GM21737 (cell line): ENCODE measurements around the gene ZNFX1.

Experiments used
- ATAC-seq: cut with Tn5 transposase; IDR thresholded peaks from one replicate; pipeline ENCODE4 v1.9.1; 2021; ENCODE audit warnings: mild to moderate bottlenecking, moderate library complexity; ENCODE audit not compliant: unreplicated experiment

Gene ZNFX1

DNA sequence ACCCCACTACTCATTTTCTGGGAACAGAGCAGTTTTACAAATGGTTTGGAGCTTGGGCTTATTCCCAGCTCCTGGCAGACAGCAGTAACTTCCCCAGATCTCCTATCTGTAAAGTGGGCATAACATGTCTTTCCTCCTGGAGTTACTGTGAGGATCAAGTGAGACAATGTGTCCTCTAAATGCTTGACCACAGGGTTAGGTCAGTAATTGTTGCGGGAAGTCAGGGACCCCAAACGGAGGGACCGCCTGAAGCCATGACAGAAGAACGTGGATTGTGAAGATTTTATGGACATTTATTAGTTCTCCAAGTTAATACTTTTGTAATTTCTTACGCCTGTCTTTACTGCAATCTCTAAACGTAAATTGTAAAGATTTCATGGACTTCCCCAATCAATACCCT, 15.3 kb upstream of the ZNFX1 start:
- no peak for ATAC-seq

DNA sequence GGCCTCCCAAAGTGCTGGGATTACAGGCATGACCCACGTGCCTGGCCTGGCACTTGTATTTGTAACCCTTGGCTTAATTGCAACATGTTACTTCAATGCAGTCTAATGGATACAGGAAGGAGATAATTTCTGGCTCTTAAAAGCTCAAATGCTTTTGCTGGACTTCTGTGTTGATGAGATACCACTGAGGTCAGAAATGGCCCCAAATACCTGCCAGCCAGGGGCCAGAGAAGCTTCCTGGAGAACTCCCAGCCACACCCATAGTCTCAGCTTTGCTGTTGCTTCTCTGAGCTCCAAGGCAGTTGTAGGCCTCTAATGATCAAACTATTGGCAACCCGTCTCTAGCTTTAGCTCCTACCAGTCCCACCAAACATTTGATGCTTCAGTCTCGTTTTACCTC, 14.2 kb upstream of the ZNFX1 start:
- ATAC-seq: no peak

DNA sequence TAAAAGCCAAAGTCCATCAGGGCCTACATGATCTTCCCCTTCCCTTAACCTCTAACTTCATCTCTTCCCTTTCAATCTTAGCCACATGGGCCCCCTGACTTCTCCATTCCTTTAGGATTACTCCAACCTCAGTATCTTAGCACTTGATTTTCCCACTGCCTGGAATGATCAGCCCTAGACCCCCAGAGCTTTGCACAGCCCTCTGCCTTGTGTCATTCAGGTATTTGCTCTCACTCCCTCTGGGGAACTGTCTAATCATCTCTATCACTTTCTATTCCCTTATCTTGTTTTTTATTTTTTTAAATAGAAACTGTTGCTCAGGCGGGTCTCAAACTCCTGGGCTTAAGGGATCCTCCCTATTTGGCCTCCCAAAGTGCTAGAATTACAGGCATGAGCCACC, 13.3 kb upstream of the ZNFX1 start:
- ATAC-seq: no peak

DNA sequence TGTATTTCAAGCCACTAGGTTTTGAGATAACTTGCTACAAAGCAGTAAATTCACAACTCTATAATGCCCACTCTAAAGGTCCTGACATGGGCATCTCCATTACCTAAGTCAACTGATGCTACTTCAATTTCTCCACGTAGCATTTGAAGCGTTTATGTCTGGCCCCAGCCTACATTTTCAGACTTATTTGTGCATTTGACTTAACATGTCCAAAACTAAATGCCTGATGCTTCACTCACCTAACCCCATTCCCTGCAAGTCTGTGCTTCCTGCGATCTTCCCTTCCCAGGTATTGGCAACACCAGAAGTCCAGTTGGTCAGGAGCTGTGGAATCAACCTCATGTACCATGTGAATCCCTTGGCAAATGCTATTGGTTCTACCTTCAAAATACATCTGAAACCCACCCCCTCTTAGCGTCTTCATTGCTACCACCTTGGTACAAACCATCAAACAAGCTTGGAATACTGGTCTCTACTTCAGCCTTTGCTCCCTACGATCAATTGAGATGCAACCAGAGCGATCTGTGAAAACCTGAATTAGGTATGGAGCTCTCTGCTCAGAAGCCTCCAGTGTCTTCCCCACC, 12.8 kb upstream of the ZNFX1 start:
- ATAC-seq: no peak

DNA sequence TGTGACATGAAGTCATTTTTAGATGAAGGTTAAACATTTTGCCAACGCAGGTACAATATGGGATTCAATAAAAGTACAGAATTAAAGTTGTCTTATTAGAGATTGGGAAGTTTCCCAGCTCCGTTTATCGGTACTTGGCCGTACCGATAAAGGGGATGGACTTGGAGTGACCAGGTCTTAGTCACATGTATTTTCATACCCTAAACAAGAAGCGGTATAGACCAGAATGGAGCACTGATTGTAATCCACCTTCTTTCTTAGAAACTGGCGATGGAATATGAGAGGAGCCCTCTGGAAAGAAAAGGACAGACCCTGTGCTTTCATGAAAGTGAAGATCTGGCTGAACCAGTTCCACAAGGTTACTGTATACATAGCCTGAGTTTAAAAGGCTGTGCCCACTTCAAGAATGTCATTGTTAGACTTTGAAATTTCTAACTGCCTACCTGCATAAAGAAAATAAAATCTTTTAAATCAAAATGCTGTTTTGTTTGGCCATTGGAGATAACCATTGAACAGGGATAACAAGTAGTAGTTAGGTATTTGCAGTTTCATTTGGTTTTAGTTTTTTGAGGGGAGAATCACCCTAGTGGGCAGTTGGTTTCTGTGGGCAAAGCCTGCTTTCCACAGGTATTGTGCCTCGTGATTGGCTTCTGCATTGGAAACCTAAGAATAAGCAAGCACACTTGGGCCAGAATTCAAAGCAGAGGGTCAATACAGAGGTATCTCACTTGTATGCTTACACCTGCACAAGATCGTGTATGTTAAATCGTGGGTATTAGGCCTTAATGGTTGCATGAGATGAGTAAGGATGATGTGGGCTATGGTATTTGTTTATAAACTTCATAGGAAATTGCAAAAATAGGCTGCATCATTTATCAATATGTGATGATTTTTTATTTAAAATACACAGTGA, 11.2 kb upstream of the ZNFX1 start:
- no peak for ATAC-seq

DNA sequence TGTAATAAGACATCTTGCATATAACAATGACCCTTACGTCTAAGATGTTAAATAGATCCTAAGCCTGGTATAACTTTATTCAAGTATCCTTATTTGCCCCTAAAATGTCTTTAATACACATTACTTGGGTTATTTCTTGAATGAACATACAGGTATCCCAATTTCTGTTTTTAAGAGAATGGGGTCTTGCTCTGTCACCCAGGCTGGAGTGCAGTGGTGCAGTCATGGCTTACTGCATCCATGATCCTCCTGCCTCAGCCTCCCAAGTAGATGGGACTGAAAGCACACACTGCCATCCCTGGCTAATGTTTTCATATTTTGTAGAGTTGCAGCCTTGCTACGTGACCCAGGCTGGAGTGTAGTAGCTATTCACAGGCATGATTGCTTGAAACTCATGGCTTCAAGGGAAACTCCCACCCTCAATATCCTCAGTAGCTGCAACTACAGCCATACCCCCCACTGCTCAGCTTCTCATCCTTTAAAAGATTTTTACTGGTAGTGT, 10.4 kb upstream of the ZNFX1 start:
- ATAC-seq: no peak

DNA sequence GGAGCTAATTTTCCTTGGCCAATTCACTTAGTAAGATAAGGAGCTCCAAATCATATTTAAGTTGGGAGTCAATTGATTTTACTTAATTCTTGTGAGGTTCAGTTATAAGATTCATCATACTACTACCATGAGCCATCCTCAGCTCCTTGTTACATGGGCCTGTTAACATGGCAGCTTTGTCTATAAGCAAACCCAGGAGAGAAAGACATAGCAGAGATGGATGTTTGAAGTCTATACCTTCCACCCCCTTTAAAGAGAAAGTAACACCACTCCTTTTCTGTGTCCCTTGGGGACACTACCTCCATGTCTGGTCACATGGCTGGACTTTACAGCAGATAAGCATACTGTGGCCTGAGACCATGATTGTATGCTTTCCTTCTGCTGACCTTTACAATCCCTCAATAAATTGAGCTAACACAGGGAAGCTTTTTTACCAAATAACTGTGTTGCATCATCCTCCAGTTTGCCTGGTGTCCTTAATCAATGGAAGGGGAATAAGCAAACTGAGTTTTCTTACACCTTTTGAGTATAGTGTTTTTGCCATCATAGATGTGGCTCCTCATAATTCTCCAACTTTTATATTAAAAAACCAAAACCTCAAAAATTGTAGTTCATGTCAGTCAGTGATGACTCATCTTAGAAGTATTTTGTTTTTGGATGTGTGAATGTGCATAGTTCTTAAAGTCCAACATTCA, 9.8 kb upstream of the ZNFX1 start:
- ATAC-seq: no peak

DNA sequence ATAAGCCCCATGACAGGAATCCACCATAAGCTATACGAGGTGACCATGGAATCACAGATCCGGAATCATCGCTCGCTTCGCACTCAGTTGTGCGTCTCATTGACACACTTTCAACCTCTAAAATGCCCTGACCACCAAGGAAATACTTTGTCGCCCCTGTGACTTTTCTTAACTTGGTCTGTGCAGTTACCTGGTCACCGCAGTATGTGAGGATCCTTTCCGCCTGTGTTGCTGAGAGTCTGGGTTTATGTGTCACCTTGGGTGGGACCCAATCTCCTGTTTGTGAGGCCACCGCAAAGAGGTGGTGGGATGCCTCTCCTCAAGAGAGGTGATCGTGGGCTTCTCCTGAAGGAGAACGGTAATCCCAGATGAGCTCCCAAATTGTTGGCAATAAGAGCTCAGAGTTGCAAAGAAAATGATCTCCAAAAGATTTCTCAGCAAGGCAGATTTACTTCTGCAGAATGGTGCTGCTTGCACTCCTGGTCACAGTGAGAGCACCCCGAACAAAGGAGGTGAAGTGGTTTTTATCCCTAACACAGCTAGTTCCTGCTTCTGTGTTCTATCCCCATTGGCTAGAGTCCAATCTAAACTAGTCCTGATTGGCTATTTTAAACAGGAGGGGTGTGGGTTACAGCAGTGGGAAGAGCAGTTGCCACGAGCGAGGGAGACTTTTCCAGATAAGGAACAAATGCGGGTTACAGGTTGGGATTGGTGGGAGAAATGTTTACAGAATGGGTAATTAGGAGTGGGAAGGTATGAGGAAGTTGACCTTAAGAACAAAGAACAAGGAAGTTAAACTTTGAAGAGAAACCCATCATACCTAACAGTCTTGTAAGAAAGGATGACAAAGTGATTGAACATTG, 9.1 kb upstream of the ZNFX1 start:
- ATAC-seq: no peak

DNA sequence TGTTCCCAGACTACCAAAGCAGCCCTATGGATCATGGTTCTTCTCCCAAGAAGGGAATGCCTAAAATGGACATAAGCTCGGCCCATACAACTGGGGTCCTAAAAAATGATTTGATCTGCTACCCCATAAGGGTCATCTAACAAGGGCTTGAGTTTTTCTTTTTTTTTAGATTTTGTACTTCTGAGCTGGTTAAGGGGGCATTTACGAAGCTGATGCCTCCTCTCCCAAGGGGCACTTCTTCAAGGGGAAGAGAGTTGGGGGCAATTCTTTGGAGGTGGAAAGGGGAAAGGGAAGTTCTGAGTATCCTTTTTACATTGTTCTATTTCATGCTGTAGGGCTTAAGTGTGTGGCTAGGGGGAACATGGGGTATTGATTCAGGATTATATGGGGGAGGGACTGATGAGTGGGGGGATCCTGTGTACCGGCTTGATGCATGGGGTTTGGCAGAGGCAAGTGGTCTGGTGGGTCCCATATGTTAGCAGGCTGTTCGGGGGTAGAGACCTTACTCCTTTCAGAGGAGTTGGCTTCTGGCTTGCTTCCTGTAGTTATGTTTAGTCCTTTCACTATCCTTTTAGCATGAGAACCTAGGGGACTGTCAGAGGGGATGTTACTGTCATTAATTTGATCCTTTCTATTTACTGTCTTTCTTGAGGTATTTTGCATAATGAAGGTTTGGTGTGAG, 8.1 kb upstream of the ZNFX1 start:
- no peak for ATAC-seq

DNA sequence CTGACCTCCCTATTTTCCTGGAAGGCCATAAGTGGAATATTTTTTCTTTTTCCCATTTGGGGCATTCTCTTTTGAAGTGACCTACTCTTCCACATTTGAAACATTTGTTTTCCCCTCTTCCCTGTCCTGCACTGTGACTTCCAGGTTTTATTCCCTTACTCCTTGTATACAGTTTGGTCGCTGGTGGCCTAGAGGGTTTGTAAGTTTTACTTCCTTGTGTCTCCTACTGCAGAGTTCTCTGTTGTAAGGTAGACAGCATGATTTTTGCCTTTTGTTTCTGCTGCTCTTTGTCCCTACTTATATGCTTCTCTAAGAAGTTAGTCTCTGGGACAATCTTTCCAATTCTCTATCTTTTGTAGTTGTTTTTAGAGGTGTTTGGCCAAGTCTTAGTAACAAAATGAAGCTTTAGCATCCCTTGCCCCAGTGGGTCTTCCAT, 7.4 kb upstream of the ZNFX1 start:
- ATAC-seq: no peak

DNA sequence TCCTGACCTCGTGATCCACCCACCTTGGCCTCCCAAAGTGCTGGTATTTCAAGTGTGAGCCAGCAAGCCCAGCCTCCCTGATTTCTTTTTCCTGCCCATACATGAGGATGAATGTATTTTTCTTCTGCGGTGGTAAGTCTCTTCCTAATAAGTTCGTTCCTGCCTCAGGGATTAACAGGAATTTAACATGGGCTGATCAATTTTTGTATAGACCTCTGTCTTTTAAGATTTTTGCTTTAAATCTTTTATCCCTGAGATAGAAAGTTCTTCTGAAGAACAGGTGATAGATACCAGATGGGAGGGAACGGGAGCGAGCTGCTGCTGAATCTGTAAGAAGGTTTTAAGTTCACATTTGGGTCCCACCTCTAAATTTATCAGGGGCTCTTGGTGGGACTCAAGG, 7.0 kb upstream of the ZNFX1 start:
- no peak for ATAC-seq

DNA sequence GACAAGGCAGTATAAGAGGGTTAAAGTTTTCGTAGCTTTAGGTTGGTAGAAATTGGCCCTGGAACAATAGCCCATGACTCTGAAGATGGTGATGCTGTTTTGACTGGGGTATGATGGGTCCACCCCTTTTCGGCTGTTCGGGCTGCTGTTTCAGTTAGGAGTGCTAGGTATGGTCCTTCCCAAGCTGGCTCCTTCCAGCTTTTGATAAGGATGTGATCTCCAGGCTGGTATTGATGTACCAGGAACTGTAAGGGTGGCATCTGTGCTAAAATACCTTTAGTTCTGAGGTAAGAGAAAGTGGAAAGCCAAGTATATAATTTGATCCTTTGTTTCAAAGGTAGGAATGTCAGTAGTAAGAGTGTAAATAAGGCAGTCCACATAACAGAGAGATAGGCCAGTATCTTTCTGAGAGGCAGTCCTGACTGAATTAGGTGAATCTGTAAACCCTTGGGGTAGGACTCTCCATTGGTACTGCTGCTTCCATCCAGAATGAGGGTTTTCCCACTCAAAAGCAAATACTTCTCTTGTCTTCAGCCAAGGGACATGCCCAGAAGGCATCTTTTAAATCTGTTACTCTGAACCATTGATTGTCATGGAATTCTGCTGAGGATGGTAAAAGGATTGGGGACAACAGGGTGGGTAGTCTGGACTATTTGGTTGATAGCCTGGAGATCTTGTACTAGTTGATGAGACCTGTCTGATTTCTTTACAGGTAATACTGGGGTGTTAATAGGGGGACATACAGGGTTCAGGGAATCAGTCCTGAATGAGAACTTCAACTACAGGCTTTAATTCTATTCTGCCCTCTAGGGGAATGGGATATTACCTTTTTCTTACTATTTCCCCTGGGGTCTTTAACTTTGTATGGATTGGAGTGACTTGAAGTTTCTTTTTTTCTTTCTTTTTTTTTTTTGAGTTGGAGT, 6.1 kb upstream of the ZNFX1 start:
- no peak for ATAC-seq

DNA sequence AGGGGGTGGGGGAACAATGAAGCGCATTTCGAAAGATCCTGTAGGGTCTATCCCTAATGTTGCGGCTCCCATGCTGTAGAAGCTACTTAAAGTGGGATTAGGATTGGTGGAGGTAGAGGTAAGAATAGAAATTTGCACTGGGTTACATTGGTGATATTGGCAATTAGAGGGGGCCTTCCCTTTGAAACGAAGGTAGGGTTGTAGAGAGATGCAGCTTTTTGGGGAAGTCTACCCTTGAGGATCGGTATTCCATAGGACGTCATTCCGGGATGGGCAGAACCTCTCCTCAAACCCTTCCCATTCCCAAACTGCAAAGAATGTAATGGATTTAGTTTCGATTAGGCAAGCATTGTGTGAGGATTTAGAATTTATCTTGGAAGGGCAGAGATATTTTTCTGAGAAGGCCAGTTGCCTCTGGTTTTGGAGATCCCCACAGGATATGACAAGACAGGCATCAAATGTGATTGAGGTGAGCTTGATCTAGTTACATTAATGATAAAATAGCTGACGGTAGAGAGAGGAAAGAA, 5.4 kb upstream of the ZNFX1 start:
- no peak for ATAC-seq

DNA sequence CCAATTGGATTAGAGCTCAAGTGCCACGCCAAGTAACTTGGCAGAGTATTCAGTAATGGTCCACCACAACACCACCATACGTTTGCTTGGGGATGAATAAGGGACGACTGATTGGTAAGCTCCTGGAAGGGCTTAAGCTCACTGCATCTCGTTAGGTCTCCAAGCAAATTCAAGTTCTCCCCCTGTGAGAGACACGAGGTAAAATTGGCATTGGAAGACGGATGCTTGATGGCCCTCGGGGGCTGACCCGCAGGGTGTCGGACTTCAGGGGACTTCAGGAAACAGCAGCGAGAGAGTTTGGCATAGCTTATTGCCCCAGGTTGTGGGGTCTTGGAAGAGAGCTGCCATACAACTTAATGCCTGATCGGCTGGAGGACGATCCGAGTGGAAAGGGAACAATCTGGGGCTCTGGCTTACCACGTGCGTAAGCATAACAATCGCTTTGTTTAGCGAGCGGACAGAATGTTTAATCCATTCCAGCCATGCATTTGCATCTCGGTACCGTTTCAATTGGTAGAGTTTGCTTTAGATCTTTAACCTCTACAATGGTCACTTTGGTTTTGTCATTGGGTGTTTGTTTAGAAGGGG, 4.8 kb upstream of the ZNFX1 start:
- no peak for ATAC-seq

DNA sequence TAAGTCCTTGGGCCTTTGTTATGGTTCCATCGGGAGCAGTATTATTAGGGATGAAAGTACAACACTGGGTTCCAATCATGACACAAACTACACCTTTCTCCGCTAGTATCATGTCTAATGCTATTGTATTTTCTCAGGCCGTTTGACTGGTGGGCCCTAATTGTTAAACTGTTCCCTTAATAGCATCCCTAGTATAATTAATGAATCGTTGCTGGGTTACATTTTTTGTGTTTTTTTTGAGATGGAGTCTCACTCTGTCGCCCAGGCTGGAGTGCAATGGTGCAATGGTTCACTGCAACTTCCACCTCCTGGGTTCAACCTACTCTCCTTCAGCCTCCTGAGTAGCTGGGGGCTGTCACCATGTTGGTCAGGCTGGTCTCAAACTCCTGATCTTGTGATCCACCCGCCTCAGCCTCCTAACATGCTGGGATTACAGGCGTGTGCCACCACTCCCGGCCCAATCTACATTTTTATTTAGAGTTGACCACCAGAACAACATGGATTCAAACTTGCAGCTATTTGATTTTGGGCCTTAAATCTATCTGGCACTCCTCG, 4.1 kb upstream of the ZNFX1 start:
- no peak for ATAC-seq

DNA sequence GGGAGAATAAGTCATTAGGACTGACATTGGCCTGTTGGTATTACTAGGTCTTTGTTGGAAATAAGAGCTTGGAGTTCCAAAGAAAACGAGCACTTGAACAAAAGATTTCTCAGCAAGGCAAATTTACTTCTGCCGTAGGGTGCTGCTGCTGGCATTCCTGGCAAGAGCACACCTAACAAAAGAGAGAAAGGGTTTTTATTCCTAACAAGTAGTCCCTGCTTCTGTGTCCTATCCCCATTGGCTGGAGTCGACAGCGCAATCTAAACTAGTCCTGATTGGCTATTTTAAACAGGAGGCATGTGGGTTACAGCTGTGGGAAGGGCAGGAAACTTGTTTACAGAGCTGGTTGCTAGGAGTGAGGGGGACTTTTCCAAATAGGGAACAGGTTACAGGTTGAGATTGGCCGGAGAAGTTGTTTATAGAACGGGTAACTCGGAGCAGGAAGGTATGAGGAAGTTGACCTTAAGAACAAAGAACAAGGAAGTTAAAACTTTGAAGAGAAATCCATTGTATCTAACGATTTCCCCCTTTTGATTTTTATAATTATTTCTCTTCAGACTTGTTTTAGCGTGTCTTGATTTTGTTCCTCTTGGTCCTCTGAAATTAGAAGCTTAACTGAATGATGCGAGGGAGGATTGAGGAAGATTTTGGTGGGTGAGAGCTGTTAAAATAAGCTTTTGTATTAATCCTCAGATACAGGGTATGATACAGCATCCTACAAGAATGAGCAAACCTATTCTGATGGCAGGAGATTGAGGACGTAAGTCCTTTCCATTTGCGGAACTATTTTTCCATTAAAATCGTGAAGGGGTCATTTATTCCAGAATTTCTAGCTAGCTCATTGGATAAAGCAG, 3.4 kb upstream of the ZNFX1 start:
- no peak for ATAC-seq

DNA sequence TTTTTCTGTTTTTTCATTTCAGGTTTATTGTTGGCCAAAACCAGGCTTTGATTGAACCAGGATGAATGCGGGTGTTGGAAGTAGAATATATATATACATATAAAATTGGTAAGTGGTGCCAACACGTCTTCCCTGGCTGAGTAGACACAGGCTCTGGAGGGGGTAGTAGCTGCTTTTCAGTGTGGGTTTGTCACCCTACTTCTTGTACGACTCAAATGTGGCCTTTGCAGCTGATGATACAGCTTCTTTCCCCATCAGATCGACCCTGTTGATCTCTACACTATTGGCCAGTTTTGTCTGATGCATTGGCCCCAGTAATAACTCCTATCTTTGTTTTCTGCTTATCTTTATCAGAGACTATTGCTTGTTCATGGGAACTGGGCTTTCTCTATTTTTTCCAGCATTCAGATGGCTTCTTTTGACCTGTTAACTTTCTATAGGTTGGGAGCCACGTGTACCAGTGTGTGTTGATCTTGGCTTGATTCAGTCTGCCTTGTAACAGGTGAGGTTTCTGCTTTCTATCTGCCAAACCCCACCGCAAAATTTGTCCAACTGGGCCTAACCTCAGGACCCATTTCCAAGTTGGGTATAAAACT, 2.7 kb upstream of the ZNFX1 start:
- ATAC-seq: no peak
